8988T (cell line): Measurements from ENCODE around the gene LEFTY1.
"Not testable (repeated sequence)": the region's sequence is repeated elsewhere in the genome, so short reads cannot be mapped to it uniquely, and the experiment has no call there.

ENCODE experiments used
- DNase-seq: peaks from one replicate; pipeline ENCODE4 v3.0.0; 2011

Gene LEFTY1

DNA sequence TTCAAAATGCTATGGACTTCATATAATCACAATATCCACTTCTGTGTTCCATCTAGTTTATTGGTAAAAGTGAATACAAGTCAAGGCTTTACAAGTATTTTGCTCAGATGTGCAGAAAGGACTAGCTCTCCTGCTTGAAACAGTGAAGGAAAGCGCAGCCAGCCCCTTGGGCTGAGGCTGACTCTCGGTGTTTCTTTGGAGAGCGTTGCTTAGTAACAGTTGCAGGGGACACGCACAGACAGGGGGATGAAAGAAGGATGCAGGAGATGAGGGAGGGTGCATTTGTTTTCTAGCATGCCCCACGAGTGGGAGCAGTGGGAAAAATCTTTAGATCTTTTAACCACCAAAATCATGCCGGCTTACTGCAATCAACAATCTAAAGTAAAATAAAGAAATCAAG is 26.0 kb upstream of the LEFTY1 start:
- no peak for DNase-seq

- DNase-seq: no peak
Observed at GRCh38 chr1:225914391-225914790, 25.4 kb upstream of the LEFTY1 start.

- peak; percentile 65 for DNase-seq
Observed at GRCh38 chr1:225911191-225912130, 22.5 kb upstream of the LEFTY1 start.

- DNase-seq: no peak
Observed at GRCh38 chr1:225909477-225909876, 20.5 kb upstream of the LEFTY1 start.

DNA sequence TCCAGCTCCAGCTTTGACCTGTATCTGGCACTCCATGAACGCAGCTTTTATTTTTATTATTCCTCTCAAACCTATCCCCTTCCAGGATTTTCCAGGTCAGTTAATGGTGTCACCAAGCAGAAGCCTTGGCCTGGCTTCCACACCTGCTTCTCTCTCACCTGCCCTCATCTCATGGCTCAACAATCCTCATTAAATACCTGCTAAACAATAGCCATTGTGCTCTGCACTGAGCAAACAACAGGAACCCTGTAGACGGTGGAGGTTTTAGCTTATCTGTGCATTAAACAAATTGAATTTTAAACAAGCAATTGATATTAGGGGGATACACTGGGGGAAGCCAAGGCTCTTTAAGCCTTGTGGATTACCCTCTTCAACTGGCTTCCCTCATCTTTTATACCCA is 19.8 kb upstream of the LEFTY1 start:
- no peak for DNase-seq

- DNase-seq: no peak
Observed at GRCh38 chr1:225908013-225908640, 19.2 kb upstream of the LEFTY1 start.

DNA sequence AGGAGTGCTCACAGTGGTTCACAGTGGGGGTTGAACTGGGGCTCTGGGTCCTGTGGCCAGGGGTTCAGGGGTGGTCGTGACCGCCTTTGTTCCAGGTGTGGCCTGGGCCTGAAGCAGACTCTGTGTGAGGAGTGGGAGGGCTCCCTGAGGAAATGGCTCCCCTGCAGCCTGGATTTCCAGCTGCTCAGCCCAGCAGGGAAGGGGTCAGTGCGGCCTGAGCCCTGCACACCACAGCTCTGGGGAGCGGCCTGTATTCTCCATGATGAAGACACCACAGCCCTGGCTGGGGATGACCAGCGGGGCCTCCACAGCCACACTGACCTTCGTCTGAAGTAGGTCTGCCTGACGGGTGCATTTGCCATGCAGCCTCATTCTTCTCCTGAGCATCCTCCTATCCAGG is 18.4 kb upstream of the LEFTY1 start:
- no peak for DNase-seq

- DNase-seq: no peak
Observed at GRCh38 chr1:225906467-225906866, 17.5 kb upstream of the LEFTY1 start.

GRCh38 chr1:225903623-225904022 is 14.7 kb upstream of the LEFTY1 start:
- no peak for DNase-seq

GRCh38 chr1:225899044-225899925 is 10.3 kb upstream of the LEFTY1 start:
- DNase-seq: no peak

DNA sequence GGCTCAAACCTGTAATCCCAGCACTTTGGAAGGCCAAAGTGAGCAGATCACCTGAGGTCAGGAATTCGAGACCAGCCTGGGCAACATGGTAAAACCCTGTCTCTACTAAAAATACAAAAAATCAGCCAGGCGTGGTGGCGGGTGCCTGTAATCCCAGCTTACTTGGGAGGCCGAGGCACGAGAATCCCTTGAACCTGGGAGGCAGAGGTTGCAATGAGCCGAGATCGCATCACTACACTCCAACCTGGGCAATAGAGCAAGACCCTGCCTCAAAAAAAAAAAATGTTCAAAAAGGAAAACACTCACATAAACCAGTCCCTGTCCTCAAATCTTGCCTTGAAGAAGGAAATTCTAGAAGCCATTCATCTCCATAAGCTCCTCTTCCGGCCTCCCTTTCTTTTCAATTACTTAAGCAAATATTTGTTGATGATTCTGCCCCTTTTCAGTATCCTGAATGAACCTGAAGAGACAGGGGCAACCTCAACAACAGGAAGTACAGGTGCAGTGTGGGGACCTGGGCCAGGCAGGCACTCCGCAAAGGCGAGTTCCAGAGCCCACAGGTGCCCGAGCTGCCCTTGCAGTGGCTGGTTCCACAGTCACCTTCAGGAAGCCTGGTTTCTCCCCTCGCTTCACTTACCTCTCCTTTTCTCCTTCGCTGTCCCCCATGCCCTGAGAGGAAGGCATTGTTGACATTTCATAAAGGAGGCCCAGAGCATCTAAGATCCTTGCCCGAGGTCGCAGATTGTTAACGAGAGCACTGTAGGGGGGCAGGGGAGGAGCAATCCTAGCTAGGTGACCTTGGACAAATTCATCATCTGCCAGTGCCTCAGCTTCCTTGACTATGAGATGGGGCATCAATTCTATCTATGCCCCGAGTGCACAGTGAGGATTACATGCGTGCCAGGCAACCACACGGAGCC is 8.9 kb upstream of the LEFTY1 start:
- no peak for DNase-seq

- DNase-seq: no peak
Observed at GRCh38 chr1:225896937-225897549, 8.1 kb upstream of the LEFTY1 start.

DNA sequence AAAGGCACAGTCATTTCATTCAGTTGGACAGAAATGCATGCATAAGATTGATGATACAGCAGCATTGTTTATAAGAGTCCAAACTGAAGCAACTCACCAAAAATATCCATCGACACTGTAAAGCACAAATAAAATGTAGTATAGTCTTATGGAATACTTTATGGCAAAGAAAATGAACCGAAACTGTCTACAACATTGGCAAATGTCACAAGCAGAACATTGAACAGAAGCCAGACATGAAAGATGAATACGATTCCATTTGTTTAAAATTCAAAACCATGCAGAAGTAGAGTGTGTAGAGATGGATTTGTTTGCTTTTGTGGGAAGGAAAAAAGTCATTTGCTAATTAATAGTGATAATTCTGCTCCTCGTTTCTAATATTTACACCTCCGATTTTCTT is 7.5 kb upstream of the LEFTY1 start:
- no peak for DNase-seq

DNA sequence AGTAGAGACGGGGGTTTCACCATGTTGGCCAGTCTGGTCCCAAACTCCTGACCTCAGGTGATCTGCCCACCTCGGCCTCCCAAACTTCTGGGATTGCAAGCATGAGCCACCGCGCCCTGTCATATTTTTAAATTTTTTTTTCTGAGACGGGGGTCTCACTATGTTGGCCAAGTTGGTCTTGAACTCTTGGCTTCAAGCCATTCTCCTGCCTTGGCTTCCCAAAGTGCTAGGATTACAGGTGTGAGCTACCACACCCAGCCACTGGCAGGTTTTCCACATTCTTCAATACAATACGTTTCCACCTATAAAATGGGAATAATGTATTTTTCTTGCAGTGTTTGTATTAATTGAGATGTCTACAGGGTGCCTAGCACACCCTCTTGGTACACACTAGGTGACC is 3.4 kb upstream of the LEFTY1 start:
- DNase-seq: no peak

- DNase-seq: no peak
Observed at GRCh38 chr1:225891229-225891972, 2.5 kb upstream of the LEFTY1 start.

DNA sequence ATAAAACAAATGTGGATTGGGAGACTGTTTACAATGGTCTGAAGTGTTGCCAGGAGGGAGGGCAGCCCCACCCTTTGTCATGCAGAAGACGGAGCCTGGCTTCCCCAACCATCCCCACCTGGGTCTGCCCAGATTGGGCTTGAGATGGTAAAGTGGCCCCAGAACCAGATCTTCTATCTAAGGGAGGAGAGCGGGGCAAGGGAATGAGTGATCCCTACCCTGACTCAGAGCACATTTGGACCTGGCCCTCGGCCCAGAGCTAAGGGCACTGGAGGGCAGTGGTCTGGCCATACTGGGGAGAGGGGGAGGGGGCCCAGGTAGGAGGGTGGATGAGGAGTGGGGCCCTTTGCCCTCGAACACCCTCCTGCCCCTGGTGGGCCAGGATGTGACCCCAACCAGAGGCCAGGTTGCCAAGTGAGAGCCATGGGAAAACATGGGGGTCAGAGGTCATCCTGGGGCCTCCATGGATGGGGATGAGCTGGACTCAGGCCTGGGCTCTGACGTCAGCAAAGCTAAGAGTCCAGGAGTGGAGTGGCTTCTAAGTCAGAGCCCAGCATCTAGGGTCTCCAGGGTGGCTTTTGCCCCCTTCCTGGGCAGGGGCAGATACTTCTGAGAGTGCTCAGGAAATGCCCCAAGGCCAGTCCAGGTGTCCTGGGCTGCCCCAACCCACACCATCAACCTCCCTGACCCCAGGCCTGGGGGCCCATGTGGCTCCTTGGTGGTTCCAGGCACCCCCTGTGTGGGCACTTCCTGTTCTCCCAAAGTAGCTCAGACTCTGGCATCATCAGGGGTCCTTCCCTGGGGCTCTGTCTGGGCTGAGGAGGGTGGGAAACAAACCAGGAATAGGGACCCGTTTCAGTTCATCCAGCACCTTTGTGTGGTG is 1.6 kb upstream of the LEFTY1 start:
- DNase-seq: no peak

DNA sequence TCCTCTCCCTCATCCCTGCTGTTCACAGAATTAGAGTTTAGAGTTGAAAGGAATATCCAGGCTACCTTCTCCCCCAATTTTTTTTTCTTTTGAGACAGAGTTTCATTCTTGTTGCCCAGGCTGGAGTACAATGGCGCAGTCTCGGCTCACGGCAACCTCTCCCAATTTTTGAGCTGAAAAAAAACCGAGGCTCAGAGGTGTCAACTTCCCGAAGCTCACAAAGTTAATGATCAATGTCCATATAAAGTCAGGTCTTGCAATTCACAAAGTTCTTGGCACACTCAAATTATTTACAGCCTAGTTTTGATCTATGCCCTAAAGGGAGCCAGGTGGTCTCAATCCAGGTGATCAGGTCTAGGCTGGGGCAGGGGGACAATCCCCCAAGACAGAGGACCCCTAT is 797 bp upstream of the LEFTY1 start:
- no peak for DNase-seq

GRCh38 chr1:225888289-225888897 is 553 bp downstream of the LEFTY1 start:
- no peak for DNase-seq

- DNase-seq: not testable (repeated sequence)
Observed at GRCh38 chr1:225887554-225888288, 1.2 kb downstream of the LEFTY1 start.
